ENCODE measurements around the gene TSPAN18. TPM values are rescaled to one million over a fixed set of nuclear protein-coding genes. Genes with fewer than 3 reads are reported as not detected.

Gene TSPAN18
- total and polyA plus RNA-seq, 2 of the 8 experiments (the other 6 are each of a cell fraction or from before 2014, with no cell fraction given) = 5.2 to 10.2 TPM

- TF ChIP-seq CHD7 (IDR thresholded peaks at IDR 0.05; ENCODE audit: insufficient replicate concordance, low read length) (no peak), ATF2 (IDR thresholded peaks at IDR 0.05; ENCODE audit: low read length) (no peak), POLR2A (IDR thresholded peaks at IDR 0.05; ENCODE audit: control extremely low read depth in 1 of 2, low read depth in 2 of 2, low read length in 2 of 2) (no peak)
Observed at GRCh38 chr11:44680982-44681597, 45.7 kb upstream of the TSPAN18 start (continued).
